ENCODE results near the gene SORBS1.
A peak's percentile ranks its signal among the peaks of the same experiment; 100 is the strongest.

The SORBS1 gene

GRCh38 chr10:95426482-95426881 lies 134.7 kb downstream of the SORBS1 start:
- Histone ChIP-seq H3K4me3 (no peak overlapping the region), H3K27ac (peak overlapping the region; percentile 40 to 67)
- TF ChIP-seq, protein P1, sequence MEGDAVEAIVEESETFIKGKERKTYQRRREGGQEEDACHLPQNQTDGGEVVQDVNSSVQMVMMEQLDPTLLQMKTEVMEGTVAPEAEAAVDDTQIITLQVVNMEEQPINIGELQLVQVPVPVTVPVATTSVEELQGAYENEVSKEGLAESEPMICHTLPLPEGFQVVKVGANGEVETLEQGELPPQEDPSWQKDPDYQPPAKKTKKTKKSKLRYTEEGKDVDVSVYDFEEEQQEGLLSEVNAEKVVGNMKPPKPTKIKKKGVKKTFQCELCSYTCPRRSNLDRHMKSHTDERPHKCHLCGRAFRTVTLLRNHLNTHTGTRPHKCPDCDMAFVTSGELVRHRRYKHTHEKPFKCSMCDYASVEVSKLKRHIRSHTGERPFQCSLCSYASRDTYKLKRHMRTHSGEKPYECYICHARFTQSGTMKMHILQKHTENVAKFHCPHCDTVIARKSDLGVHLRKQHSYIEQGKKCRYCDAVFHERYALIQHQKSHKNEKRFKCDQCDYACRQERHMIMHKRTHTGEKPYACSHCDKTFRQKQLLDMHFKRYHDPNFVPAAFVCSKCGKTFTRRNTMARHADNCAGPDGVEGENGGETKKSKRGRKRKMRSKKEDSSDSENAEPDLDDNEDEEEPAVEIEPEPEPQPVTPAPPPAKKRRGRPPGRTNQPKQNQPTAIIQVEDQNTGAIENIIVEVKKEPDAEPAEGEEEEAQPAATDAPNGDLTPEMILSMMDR (IDR thresholded peaks at IDR 0.05) = no peak
- DNase-seq (ENCODE audit: low spot score) = no peak

- Histone ChIP-seq H3K4me3 (no peak overlapping the region), H3K27ac (peak overlapping the region; percentile 40 to 67)
- TF ChIP-seq, protein P1 (IDR thresholded peaks at IDR 0.05) = no peak
- DNase-seq (ENCODE audit: low spot score) = no peak
These were observed 135.3 kb downstream of the SORBS1 start for GRCh38 chr10:95425592-95426465.

DNA sequence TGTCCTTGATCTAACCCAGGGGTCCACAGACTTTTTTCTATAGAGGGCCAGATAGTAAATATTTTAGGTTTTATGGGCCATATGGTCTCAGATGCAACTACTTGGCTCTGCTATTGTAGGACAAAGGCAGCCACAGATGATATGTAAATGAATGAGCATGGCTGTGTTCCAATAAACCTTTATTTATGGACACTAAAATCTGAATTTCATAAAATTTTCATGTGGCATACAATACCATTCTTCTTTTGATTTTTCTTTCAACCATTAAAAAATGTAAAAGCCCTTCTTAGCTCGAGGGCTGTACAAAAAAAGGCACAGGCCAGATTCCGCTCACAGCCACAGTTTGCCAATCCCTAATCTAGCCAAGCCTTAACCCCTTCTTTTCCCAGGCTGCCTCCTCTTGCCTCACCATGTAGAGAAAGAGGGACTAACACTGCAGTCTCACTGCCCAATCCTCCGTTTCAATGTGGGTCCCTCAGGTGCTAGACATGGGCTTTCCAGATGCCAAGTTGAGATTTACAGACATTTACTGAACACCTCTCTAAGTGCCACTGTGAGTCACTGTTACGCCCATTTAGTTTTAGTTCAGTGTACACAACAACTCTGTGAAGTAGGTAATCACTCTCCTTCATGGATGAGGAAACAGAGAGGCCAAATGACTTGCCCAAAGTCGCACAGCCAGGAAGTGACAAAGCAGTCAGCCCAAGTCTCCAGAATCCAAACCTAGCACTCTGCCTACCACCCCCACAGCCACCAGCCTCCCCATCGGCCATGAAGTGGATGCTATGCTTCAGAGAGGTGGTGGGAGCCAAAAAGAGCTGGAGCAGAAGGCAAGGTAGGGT lies 137.8 kb downstream of the SORBS1 start:
- TF ChIP-seq, protein P1 (IDR thresholded peaks at IDR 0.05) = no peak
- no peak overlapping the region for H3K4me3 ChIP-seq
- no peak for DNase-seq (ENCODE audit: low spot score)
- H3K27ac ChIP-seq = peak overlapping the region; percentile 46 to 84

- peak overlapping the region; percentile 46 to 84 for H3K27ac ChIP-seq
- DNase-seq (ENCODE audit: low spot score) = no peak
These were observed 138.9 kb downstream of the SORBS1 start for GRCh38 chr10:95422233-95422632.

GRCh38 chr10:95421782-95422181 lies 139.4 kb downstream of the SORBS1 start:
- DNase-seq (ENCODE audit: low spot score) = no peak
- TF ChIP-seq, protein P1 (IDR thresholded peaks at IDR 0.05) = no peak
- Histone ChIP-seq H3K4me3 (peak overlapping the region; percentile 23), H3K27ac (peak overlapping the region; percentile 84 to 93)

More at GRCh38 chr10:95422233-95422632, 138.9 kb downstream of the SORBS1 start:
- H3K4me3 ChIP-seq = no peak overlapping the region
- TF ChIP-seq, protein P1 (IDR thresholded peaks at IDR 0.05) = no peak

GRCh38 chr10:95419399-95419798 lies 141.8 kb downstream of the SORBS1 start:
- Histone ChIP-seq H3K4me3 (no peak overlapping the region), H3K27ac (peak overlapping the region; percentile 77 to 93)
- TF ChIP-seq, protein P1 (IDR thresholded peaks at IDR 0.05) = no peak
- DNase-seq (ENCODE audit: low spot score) = no peak

Measured in coronary artery (tissue), 2 donors.